ENCODE data around the gene CACNA1C.

DNA sequence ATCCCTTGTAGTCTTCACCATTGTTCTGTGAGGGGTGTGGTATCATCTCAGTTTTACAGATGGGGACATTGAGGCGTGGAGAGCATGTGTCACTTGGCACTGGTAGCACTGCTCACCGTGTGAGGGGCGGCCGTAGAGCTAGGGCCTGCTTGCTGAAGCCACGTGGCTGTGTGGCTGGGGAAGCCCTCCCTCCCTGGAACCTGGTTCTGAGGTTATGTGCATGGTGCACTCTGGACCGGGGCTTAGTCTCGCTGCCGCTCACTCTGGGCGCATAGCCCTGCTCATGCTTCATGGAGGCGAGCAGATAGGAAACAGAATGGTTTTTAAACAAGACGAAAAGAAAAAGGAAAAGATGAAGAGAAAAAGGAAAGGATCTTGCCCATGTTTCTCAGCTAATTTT lies 46.1 kb downstream of the CACNA1C start:
- TF ChIP-seq POLR2AphosphoS5 (IDR thresholded peaks at IDR 0.05) (no peak), POLR2A (IDR thresholded peaks at IDR 0.05) (no peak)
- TF ChIP-seq, protein P1, sequence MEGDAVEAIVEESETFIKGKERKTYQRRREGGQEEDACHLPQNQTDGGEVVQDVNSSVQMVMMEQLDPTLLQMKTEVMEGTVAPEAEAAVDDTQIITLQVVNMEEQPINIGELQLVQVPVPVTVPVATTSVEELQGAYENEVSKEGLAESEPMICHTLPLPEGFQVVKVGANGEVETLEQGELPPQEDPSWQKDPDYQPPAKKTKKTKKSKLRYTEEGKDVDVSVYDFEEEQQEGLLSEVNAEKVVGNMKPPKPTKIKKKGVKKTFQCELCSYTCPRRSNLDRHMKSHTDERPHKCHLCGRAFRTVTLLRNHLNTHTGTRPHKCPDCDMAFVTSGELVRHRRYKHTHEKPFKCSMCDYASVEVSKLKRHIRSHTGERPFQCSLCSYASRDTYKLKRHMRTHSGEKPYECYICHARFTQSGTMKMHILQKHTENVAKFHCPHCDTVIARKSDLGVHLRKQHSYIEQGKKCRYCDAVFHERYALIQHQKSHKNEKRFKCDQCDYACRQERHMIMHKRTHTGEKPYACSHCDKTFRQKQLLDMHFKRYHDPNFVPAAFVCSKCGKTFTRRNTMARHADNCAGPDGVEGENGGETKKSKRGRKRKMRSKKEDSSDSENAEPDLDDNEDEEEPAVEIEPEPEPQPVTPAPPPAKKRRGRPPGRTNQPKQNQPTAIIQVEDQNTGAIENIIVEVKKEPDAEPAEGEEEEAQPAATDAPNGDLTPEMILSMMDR (IDR thresholded peaks at IDR 0.05) = no peak
